Mononuclear cell (primary cell): ENCODE measurements around the gene ARID3B. TPM values are rescaled to one million over a fixed set of nuclear protein-coding genes. Genes with fewer than 3 reads are reported as not detected.

Experiments used
- H3K27me3 ChIP-seq: 2 replicates; pipeline ENCODE4 v1.6.0; 2011; ENCODE audit warnings: low read length, control low read depth; ENCODE audit not compliant: insufficient read depth
- H3K4me1 ChIP-seq: 2 replicates; pipeline ENCODE4 v1.5.1; 2011; ENCODE audit warnings: mild to moderate bottlenecking, low read length, control low read depth; ENCODE audit not compliant: insufficient read depth
- H3K4me3 ChIP-seq: 2 replicates; pipeline ENCODE4 v1.5.1; 2011; ENCODE audit warnings: mild to moderate bottlenecking, low read length, moderate library complexity
- H3K9me3 ChIP-seq: 2 replicates; pipeline ENCODE4 v1.5.1; 2011; ENCODE audit warnings: low read depth, mild to moderate bottlenecking, control low read depth, low read length
- total RNA-seq: library from RNA; depleted of rRNA; stranded (reverse); fragments of >200 nt; gene quantifications from one replicate; pipeline ENCODE4 v1.2.3, GENCODE V29; 2012

ARID3B gene
- total RNA-seq, 1 donor, result 36.4 TPM

GRCh38 chr15:74613953-74614743 is 73.1 kb downstream of the ARID3B start:
- H3K27me3 ChIP-seq, result no peaks in the 10 kb centered on the region
- H3K9me3 ChIP-seq, result no peaks in the 10 kb centered on the region
- H3K4me1 ChIP-seq, result peaks cover 41% of the 10 kb centered on the region
- H3K4me3 ChIP-seq, result peak overlapping the region; percentile 99

- H3K4me1 ChIP-seq, result peaks cover 41% of the 10 kb centered on the region
- H3K9me3 ChIP-seq, result no peaks in the 10 kb centered on the region
- no peaks in the 10 kb centered on the region for H3K27me3 ChIP-seq
- H3K4me3 ChIP-seq, result peak overlapping the region; percentile 99
Observed at GRCh38 chr15:74614744-74615507, 73.9 kb downstream of the ARID3B start.

GRCh38 chr15:74615508-74616365 is 74.7 kb downstream of the ARID3B start, which contains the start of gene CLK3:
CLK3 (plus strand) TSS chr15:74615836; CDS start chr15:74619197, 3,361 bp downstream.
- H3K4me1 ChIP-seq, result peaks cover 44% of the 10 kb centered on the region
- H3K27me3 ChIP-seq, result no peaks in the 10 kb centered on the region
- H3K4me3 ChIP-seq, result peak within 1 kb of the TSS; percentile 99
- H3K9me3 ChIP-seq, result no peaks in the 10 kb centered on the region

GRCh38 chr15:74616366-74616939 is 75.4 kb downstream of the ARID3B start:
- no peaks in the 10 kb centered on the region for H3K9me3 ChIP-seq
- H3K4me3 ChIP-seq, result peak overlapping the region; percentile 99
- no peaks in the 10 kb centered on the region for H3K27me3 ChIP-seq
- H3K4me1 ChIP-seq, result peaks cover 46% of the 10 kb centered on the region

- Histone ChIP-seq H3K9me3 (no peaks in the 10 kb centered on the region), H3K27me3 (no peaks in the 10 kb centered on the region), H3K4me1 (peaks cover 46% of the 10 kb centered on the region), H3K4me3 (peak overlapping the region; percentile 99)
Observed at GRCh38 chr15:74616996-74617395, 76.0 kb downstream of the ARID3B start.

GRCh38 chr15:74618841-74619596 is 78.0 kb downstream of the ARID3B start:
- H3K4me1 ChIP-seq, result peaks cover 44% of the 10 kb centered on the region
- H3K9me3 ChIP-seq, result no peaks in the 10 kb centered on the region
- H3K4me3 ChIP-seq, result no peak overlapping the region
- no peaks in the 10 kb centered on the region for H3K27me3 ChIP-seq

GRCh38 chr15:74619916-74620635 is 79.1 kb downstream of the ARID3B start:
- H3K27me3 ChIP-seq, result no peaks in the 10 kb centered on the region
- H3K4me3 ChIP-seq, result no peak overlapping the region
- H3K4me1 ChIP-seq, result peaks cover 36% of the 10 kb centered on the region
- H3K9me3 ChIP-seq, result no peaks in the 10 kb centered on the region

- peaks cover 36% of the 10 kb centered on the region for H3K4me1 ChIP-seq
- H3K4me3 ChIP-seq, result no peak overlapping the region
- no peaks in the 10 kb centered on the region for H3K9me3 ChIP-seq
- H3K27me3 ChIP-seq, result no peaks in the 10 kb centered on the region
Observed at GRCh38 chr15:74620636-74621545, 79.9 kb downstream of the ARID3B start.

GRCh38 chr15:74621546-74621920 is 80.5 kb downstream of the ARID3B start:
- Histone ChIP-seq H3K4me3 (no peak overlapping the region), H3K9me3 (no peaks in the 10 kb centered on the region), H3K27me3 (no peaks in the 10 kb centered on the region), H3K4me1 (peaks cover 38% of the 10 kb centered on the region)

GRCh38 chr15:74621936-74622335 is 80.9 kb downstream of the ARID3B start:
- Histone ChIP-seq H3K9me3 (no peaks in the 10 kb centered on the region), H3K4me3 (no peak overlapping the region), H3K27me3 (no peaks in the 10 kb centered on the region), H3K4me1 (peaks cover 38% of the 10 kb centered on the region)

- no peaks in the 10 kb centered on the region for H3K9me3 ChIP-seq
- H3K4me3 ChIP-seq, result no peak overlapping the region
- H3K27me3 ChIP-seq, result no peaks in the 10 kb centered on the region
- peaks cover 38% of the 10 kb centered on the region for H3K4me1 ChIP-seq
Observed at GRCh38 chr15:74622758-74623157, 81.7 kb downstream of the ARID3B start.

GRCh38 chr15:74624020-74624602 is 83.1 kb downstream of the ARID3B start:
- H3K4me3 ChIP-seq, result no peak overlapping the region
- H3K9me3 ChIP-seq, result no peaks in the 10 kb centered on the region
- H3K4me1 ChIP-seq, result peaks cover 34% of the 10 kb centered on the region
- H3K27me3 ChIP-seq, result no peaks in the 10 kb centered on the region
